ENCODE results near the gene UNC45B.
"Not testable (repeated sequence)": the region's sequence is repeated elsewhere in the genome, so short reads cannot be mapped to it uniquely, and the experiment has no call there.

The UNC45B gene

GRCh38 chr17:35138218-35138617 is 9.4 kb upstream of the UNC45B start:
- no peak for DNase-seq (ENCODE audit: low read depth, low spot score)

DNA sequence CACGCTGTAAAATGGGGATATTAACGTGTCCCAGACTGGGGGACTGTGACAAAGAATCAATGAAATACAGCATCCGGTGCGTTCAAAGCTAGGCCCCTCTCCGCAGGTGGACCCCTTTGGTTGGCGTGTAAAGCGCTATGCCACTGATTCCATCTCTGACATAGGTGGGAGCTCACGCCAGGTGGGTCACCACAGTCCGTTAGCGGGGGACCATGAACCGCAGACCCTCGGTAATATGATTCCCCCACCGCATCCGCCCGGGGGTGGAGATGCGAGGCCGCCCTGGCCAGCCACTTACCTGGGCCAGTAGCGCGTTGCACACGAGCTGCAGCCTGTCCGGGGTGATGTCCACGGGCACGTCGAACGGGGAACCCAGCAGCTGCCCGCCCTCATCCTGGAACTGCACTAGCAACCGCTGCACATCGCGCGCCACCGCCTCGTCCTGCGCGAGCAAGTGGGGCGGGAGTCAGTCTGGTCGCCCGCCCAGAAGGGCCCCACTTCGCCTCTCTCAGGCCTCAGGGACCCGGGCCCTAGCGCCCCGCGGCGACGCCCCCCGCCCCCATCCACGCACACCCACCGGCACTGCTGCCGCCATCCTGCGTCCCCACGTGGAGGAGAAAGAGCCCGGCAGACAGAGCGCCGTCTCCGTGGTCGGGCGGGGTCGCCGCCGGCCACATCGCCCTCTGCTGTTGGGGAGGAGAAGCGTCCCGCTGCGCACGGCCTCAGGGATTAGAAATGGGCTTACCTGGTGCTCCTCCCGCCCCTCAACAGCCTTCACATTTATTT is 5.7 kb upstream of the UNC45B start, which contains the start of gene NLE1:
NLE1 (minus strand) TSS at position 623 of the 786 bp plus-strand sequence; CDS start at position 595, 28 bp downstream.
- peak; percentile 54 for DNase-seq (ENCODE audit: low read depth, low spot score)

DNA sequence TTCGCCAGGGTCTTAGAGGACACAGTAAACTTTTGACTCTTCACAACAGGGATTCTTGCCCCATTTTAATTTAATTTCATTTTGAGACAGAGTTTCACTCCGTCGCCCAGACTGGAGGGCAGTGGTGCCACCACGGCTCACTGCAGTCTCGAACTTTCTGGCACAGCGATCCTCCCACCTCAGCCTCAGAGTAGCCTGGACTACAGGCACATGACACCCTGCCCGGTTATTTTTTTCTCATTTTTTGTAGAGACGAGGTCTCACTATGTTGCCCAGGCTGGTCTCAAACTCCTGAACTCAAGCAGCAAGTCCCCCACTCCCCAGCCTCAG is 5.2 kb upstream of the UNC45B start:
- no peak for DNase-seq (ENCODE audit: low read depth, low spot score)

- DNase-seq (ENCODE audit: low read depth, low spot score), result no peak
These were observed 2.8 kb upstream of the UNC45B start for GRCh38 chr17:35144840-35145239.

- no peak for DNase-seq (ENCODE audit: low read depth, low spot score)
These were observed 1.3 kb upstream of the UNC45B start for GRCh38 chr17:35146214-35146833.

DNA sequence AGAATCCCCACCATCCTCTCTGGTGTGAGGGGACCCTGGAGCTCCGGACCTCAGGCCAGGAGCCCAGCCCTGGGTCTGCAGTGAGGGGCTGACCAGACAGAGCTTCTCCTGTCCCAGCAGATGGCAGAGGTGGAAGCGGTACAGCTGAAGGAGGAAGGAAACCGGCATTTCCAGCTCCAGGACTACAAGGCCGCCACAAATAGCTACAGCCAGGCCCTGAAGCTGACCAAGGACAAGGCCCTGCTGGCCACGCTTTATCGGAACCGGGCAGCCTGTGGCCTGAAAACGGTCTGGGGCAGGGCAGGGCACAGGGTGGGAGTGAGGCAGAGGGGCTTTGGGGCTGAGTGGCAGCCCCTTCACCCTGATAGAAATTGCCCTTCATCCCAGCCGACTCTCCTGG is 527 bp downstream of the UNC45B start:
- DNase-seq (ENCODE audit: low read depth, low spot score), result no peak

DNA sequence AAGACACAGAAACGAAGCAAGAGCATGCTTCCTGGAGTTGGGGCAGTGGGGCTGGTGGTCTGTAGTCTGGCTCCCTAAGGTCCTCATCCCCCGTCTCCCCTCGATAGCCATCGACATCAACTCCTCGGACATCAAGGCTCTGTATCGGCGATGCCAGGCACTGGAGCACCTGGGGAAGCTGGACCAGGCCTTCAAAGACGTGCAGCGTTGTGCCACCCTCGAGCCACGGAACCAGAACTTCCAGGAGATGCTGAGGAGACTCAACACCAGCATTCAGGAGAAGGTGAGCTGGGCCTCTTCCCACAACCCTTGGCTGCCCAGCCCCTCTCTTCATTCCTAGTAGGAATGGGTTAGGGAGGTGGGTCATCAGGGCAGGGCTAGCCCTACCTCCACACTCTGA is 2.3 kb downstream of the UNC45B start:
- no peak for DNase-seq (ENCODE audit: low read depth, low spot score)

- not testable (repeated sequence) for DNase-seq (ENCODE audit: low read depth, low spot score)
These were observed 3.5 kb downstream of the UNC45B start for GRCh38 chr17:35151080-35151479.

DNA sequence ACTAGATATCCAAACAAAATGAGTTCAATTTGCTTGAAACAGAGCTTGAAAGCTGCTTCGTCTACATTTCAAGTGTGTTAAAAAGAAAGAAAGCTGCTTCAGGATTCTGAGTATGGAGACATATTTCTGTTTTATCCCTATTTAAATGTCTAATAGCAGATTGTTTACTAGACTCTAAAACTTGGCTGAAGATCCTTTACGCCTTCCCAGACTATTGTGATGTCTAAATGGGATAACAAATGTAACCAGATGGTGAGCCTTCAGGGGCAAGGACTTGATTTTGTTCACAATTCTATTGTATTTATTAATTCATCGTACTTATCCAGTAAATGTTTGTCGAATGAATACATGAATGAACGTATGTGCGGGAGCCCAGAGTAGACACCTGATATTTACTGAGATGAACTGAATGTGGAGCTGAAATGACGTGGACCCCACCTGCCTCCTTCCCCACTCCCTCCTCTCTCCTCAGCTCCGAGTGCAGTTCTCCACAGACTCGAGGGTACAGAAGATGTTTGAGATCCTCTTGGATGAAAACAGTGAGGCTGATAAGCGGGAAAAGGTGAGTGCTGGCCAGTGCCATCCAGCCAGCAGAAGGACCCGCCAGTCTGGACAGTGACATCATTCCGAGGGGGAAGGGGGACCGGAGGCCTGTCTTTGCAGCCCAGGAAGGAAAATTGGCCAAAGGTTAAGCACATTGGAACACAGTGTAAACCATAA is 5.0 kb downstream of the UNC45B start:
- no peak for DNase-seq (ENCODE audit: low read depth, low spot score)

- no peak for DNase-seq (ENCODE audit: low read depth, low spot score)
These were observed 6.9 kb downstream of the UNC45B start for GRCh38 chr17:35154196-35155165.

- DNase-seq (ENCODE audit: low read depth, low spot score), result no peak
These were observed 7.6 kb downstream of the UNC45B start for GRCh38 chr17:35155246-35155645.

- no peak for DNase-seq (ENCODE audit: low read depth, low spot score)
These were observed 12.3 kb downstream of the UNC45B start for GRCh38 chr17:35159940-35160339.

- no peak for DNase-seq (ENCODE audit: low read depth, low spot score)
These were observed 13.0 kb downstream of the UNC45B start for GRCh38 chr17:35160354-35161201.

DNA sequence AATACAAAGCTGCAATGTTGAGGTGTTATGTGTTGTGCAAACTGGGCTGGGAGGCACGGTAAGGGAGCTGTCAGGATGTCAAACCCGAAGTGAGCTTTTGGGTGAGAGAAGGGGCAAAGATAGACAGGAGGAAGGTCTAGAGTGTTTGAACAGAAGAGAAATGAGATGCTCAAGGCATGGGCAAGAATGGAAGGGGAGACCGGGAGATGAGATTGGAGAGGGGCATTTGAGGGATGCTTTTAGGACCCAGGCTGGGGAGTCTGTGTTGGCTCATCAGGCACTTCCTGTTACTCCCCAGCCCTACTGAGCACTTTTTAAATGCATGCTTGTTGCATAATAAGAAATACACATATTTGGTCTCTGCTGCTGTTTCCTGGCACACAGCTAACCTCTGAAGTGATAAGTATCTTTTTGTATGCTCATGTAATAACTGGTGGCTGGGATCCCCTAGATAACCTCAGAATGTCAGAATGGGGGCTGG is 13.7 kb downstream of the UNC45B start:
- DNase-seq (ENCODE audit: low read depth, low spot score), result no peak

DNA sequence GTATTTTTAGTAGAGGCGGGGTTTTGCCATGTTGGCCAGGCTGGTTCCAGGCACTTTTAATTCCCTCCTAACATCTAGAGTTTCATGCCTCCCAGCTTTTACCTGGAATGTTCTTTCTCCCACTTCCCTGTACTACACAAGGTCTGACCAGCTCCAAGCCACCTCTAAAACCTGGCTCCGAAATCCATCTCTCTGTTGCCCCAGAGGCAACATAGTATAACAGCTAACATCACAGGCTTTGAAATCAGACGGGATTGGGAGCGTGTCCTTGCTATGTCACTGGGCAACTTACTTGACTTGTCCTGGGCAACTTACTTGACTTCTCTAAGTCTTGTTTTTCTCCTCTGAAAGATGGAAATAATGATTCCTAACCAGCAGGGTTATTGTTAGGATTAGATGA is 15.1 kb downstream of the UNC45B start:
- no peak for DNase-seq (ENCODE audit: low read depth, low spot score)

DNA sequence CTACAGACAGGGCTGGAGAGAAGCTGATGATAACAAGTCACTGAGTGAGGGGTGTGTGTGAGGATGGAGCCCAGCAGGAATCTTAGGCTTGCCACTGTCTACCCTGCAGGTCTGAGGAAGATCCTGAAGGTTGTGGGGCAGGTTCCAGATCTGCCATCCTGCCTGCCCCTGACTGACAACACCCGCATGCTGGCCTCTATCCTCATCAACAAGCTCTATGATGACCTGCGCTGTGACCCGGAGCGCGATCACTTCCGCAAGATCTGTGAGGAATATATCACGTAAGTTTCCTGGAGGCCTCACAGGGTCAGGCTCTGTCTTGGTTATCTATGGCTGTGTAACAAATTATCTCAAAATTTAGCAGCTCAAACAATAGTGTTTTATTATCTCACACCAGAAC is 16.3 kb downstream of the UNC45B start:
- DNase-seq (ENCODE audit: low read depth, low spot score), result no peak

GRCh38 chr17:35164716-35165115 is 17.1 kb downstream of the UNC45B start:
- no peak for DNase-seq (ENCODE audit: low read depth, low spot score)

GRCh38 chr17:35166526-35166925 is 18.9 kb downstream of the UNC45B start:
- DNase-seq (ENCODE audit: low read depth, low spot score), result no peak

DNA sequence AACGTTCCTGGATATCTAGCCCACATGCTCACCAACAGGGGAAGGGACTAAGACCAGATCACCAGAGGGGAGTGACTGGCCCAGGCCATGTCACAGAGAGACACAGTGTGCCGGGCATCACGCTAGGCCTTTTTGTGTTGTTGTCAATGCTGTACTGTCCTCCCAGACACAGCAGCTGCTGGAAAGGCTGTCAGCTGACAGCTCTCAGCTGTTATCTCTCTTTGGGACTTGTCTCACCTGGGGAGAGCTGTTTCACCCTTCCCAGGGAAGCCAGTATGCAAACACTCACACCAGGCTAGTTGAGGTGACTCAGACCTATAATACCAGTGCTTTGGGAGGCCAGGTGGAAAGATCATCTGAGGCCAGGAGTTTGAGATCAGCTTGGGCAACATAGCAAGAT is 19.4 kb downstream of the UNC45B start:
- no peak for DNase-seq (ENCODE audit: low read depth, low spot score)

- no peak for DNase-seq (ENCODE audit: low read depth, low spot score)
These were observed 20.0 kb downstream of the UNC45B start for GRCh38 chr17:35167666-35168065.

Measured in iPS DF 19.7 (cell line).